HCT116 (cell line): ENCODE results near the gene BABAM2. TPM values are rescaled to one million over a fixed set of nuclear protein-coding genes. Genes with fewer than 3 reads are reported as not detected.

Experiments
- ATAC-seq: fragments of 200-7000 bp; cut with Tn5 transposase; 2 replicates; pipeline ENCODE4 v1.9.1; 2020; ENCODE audit warnings: mild to moderate bottlenecking, moderate library complexity
- BruUV-seq: library from RNA; stranded (reverse); fragments of 400-500 nt; replicated peaks from 2 replicates; lab custom pipeline; 2021; lab: Mats Ljungman, UMichigan
- CTCF ChIA-PET: fragments of 300-600 bp; sonication (Branson Sonifier 250); formaldehyde crosslinking; loops from one replicate; lab custom pipeline; 2021; ENCODE audit warnings: antibody characterized with exemption; lab: Charles Lee
- POLR2A ChIA-PET: fragments of 300-600, 350-600 bp; sonication (Branson Sonifier 250); formaldehyde crosslinking; loops from one replicate; lab custom pipeline; 2021; ENCODE audit warnings: antibody characterized with exemption; lab: Charles Lee
- RAD21 ChIA-PET, 2 experiments: fragments of 300-600 bp; sonication (Branson Sonifier 250); formaldehyde crosslinking; loops; one replicate each; lab custom pipeline; 2023; ENCODE audit warnings: low total read pairs in 2 of 2; ENCODE audit not compliant: uncharacterized antibody in 2 of 2, unreplicated experiment in 2 of 2, low non-redundant PET in 1 of 2; lab: Charles Lee
- DNase-seq: peaks from one replicate; pipeline ENCODE4 v3.0.0-alpha.2; 2010; ENCODE audit warnings: low read depth, low spot score
- H2AFZ ChIP-seq: fragments of 200-600 bp; shearing (Covaris generic), sonication (generic); 2 replicates; pipeline ENCODE4 v1.6.1; 2017; ENCODE audit warnings: low read depth, mixed run types, mixed read lengths, antibody characterized with exemption, low read length; ENCODE audit not compliant: poor library complexity, severe bottlenecking
- H3K27ac ChIP-seq: 2 replicates; pipeline ENCODE4 v1.5.1; 2012; ENCODE audit warnings: low read depth, low read length
- H3K27me3 ChIP-seq: fragments of 200-600 bp; sonication (generic); 2 replicates; pipeline ENCODE4 v1.6.1; 2016; ENCODE audit warnings: mixed run types, low read length, mixed read lengths; ENCODE audit not compliant: insufficient read depth
- H3K36me3 ChIP-seq, 2 experiments: fragments of 200-500 bp in 1 of 2; fragments of 200-600 bp in 1 of 2; sonication (Bioruptor generic) in 1 of 2; sonication (generic) in 1 of 2; 2 replicates each; pipeline versions ENCODE4 v1.5.1 to v1.6.1; 2014 to 2016; ENCODE audit warnings: low read length in 2 of 2, inconsistent platforms in 1 of 2, mixed read lengths in 1 of 2, mixed run types in 1 of 2; ENCODE audit not compliant: insufficient read depth in 2 of 2, control insufficient read depth in 1 of 2
- H3K4me1 ChIP-seq, 2 experiments: fragments of 200-600 bp in 1 of 2; sonication (generic) in 1 of 2; 2 replicates each; pipeline versions ENCODE4 v1.5.1 to v1.6.1; 2012 to 2017; ENCODE audit warnings: low read length in 2 of 2, inconsistent platforms in 1 of 2, mild to moderate bottlenecking in 1 of 2, mixed read lengths in 1 of 2, mixed run types in 1 of 2, moderate library complexity in 1 of 2; ENCODE audit not compliant: insufficient read depth in 2 of 2, control insufficient read depth in 1 of 2
- H3K4me2 ChIP-seq: fragments of 200-600 bp; sonication (generic); 2 replicates; pipeline ENCODE4 v1.6.1; 2017; ENCODE audit warnings: mixed run types, low read length, mixed read lengths
- H3K4me3 ChIP-seq, 2 experiments: fragments of 200-600 bp in 1 of 2; sonication (generic) in 1 of 2; replicated peaks in 1 of 2; 2 replicates each; pipeline ENCODE4 v1.5.1; 2011 to 2016; ENCODE audit warnings: low read length in 2 of 2, control low read depth in 1 of 2, low read depth in 1 of 2, mild to moderate bottlenecking in 1 of 2, mixed read lengths in 1 of 2, mixed run types in 1 of 2
- H3K79me2 ChIP-seq: fragments of 200-600 bp; sonication (generic); 2 replicates; pipeline ENCODE4 v1.6.1; 2017; ENCODE audit warnings: mild to moderate bottlenecking, mixed run types, low read length, moderate library complexity, mixed read lengths; ENCODE audit not compliant: insufficient read depth
- H3K9ac ChIP-seq: fragments of 200-600 bp; sonication (generic); 2 replicates; pipeline ENCODE4 v1.6.1; 2016; ENCODE audit warnings: low read length, mixed read lengths
- H3K9me2 ChIP-seq: fragments of 200-600 bp; sonication (generic), shearing (Covaris generic); 2 replicates; pipeline ENCODE4 v1.6.1; 2017; ENCODE audit warnings: mixed run types, mild to moderate bottlenecking, moderate library complexity; ENCODE audit not compliant: insufficient read depth
- H3K9me3 ChIP-seq, 2 experiments: fragments of 200-500 bp in 1 of 2; fragments of 200-600 bp in 1 of 2; sonication (Bioruptor generic) in 1 of 2; sonication (generic) in 1 of 2; 2 replicates each; pipeline ENCODE4 v1.6.1; 2014 to 2017; ENCODE audit warnings: low read length in 2 of 2, mixed read lengths in 2 of 2, inconsistent platforms in 1 of 2, low read depth in 1 of 2, mild to moderate bottlenecking in 1 of 2, mixed run types in 1 of 2, moderate library complexity in 1 of 2; ENCODE audit not compliant: control insufficient read depth in 1 of 2, insufficient read depth in 1 of 2
- H4K20me1 ChIP-seq: fragments of 200-600 bp; sonication (generic), shearing (Covaris generic); 2 replicates; pipeline ENCODE4 v1.6.1; 2017; ENCODE audit warnings: mixed run types, mild to moderate bottlenecking, moderate library complexity; ENCODE audit not compliant: insufficient read depth
- CBX3 ChIP-seq: IDR thresholded peaks from 2 replicates; pipeline ENCODE4 v1.6.1; 2012; ENCODE audit warnings: low read depth
- EGR1 ChIP-seq: IDR thresholded peaks from 2 replicates; pipeline ENCODE4 v1.6.1; 2012; ENCODE audit warnings: low read depth
- ELF1 ChIP-seq: IDR thresholded peaks from 2 replicates; pipeline ENCODE4 v1.6.1; 2012; ENCODE audit warnings: low read depth, borderline replicate concordance
- EZH2 ChIP-seq: fragments of 200-600 bp; sonication (generic); IDR thresholded peaks from 2 replicates; pipeline ENCODE4 v1.6.1; 2017; ENCODE audit warnings: antibody characterized with exemption, mixed run types
- EZH2phosphoT487 ChIP-seq: fragments of 200-600 bp; IDR thresholded peaks from 2 replicates; pipeline ENCODE4 v1.6.1; 2018; ENCODE audit warnings: antibody characterized with exemption, borderline replicate concordance
- FOSL1 ChIP-seq: IDR thresholded peaks from 2 replicates; pipeline ENCODE4 v1.6.1; 2012; ENCODE audit warnings: low read depth
- JUND ChIP-seq: IDR thresholded peaks from 2 replicates; pipeline ENCODE4 v1.6.1; 2012
- POLR2A ChIP-seq: IDR thresholded peaks from 2 replicates; pipeline ENCODE4 v1.7.0; 2011; ENCODE audit warnings: borderline replicate concordance; ENCODE audit not compliant: insufficient read depth, insufficient read length; ENCODE audit errors: extremely low read depth
- POLR2AphosphoS5 ChIP-seq: IDR thresholded peaks from 2 replicates; pipeline ENCODE4 v1.6.1; 2011; ENCODE audit warnings: mild to moderate bottlenecking, low read depth, low read length, moderate library complexity
- RAD21 ChIP-seq: IDR thresholded peaks from 2 replicates; pipeline ENCODE4 v1.6.1; 2012; ENCODE audit warnings: low read depth, mild to moderate bottlenecking
- SP1 ChIP-seq: IDR thresholded peaks from 2 replicates; pipeline ENCODE4 v1.6.1; 2012; ENCODE audit warnings: low read depth
- TCF7L2 ChIP-seq: IDR thresholded peaks from 2 replicates; pipeline ENCODE4 v1.7.0; 2011; ENCODE audit warnings: borderline replicate concordance, inconsistent platforms; ENCODE audit not compliant: insufficient read depth, insufficient read length; ENCODE audit errors: extremely low read depth
- YY1 ChIP-seq: IDR thresholded peaks from 2 replicates; pipeline ENCODE4 v1.6.1; 2011; ENCODE audit warnings: low read length, low read depth, moderate library complexity, mild to moderate bottlenecking; ENCODE audit not compliant: insufficient replicate concordance; ENCODE audit errors: extremely low read depth
- ZFX ChIP-seq: fragments of 450-650 bp; IDR thresholded peaks from 2 replicates; pipeline ENCODE4 v1.6.1; 2017
- ZNF274 ChIP-seq: fragments of 200-500 bp; sonication (Bioruptor generic); IDR thresholded peaks from 2 replicates; pipeline ENCODE4 v1.6.1; 2014; ENCODE audit warnings: mild to moderate bottlenecking, low read depth, low read length, inconsistent platforms
- intact Hi-C: fragments of 100-400 bp; cut with micrococcal nuclease; formaldehyde crosslinking; loops from 2 replicates; pipeline ENCODE4 v1.10.0; 2022
- total RNA-seq: library from RNA; stranded (reverse); gene quantifications from one replicate; pipeline ENCODE4 v1.2.1, GENCODE V29; 2021; ENCODE audit not compliant: unreplicated experiment
- TF ChIP-seq, protein P1 (sequence below), 3 experiments: fragments of 200-600 bp in 1 of 3; sonication (generic) in 1 of 3; IDR thresholded peaks in 2 of 3; conservative IDR thresholded peaks in 1 of 3; 2 replicates each; pipeline ENCODE4 v1.5.1; 2012 to 2017; ENCODE audit warnings: low read depth in 2 of 3, low read length in 2 of 3, antibody characterized with exemption in 1 of 3, borderline replicate concordance in 1 of 3, control low read depth in 1 of 3, mild to moderate bottlenecking in 1 of 3, mixed read lengths in 1 of 3, mixed run types in 1 of 3, moderate library complexity in 1 of 3; ENCODE audit not compliant: insufficient read depth in 1 of 3
- TF ChIP-seq, protein P2 (sequence below): IDR thresholded peaks from 2 replicates; pipeline ENCODE4 v1.6.1; 2012

BABAM2 gene
- total RNA-seq, 1 experiment from 2014 or later: 23.8 TPM

DNA sequence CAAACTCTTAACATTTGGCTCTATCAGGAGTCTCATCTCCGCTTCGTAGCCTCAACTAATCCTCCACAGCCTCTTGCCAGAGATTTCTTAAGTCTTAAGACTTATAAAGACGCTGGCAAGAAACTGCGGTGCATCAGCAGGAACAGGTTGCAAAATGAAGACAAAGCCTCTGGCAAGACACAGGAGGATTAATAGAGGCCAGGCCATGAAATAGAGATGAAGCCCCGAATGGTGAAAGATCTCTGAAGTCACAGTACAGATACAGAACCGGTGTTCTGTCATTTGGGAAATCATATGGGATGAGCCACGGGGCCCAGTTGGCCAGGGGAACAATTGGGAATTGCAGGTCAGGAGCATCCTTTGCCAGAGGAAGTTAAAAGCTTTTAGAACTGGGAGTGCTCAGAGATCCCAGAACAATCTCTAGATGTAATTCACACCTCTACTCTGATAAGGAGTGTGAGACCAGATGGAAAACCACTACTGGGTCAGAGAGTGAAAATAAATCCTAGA lies 311.2 kb downstream of the BABAM2 start (continued):
- TF ChIP-seq YY1: no peak

DNA sequence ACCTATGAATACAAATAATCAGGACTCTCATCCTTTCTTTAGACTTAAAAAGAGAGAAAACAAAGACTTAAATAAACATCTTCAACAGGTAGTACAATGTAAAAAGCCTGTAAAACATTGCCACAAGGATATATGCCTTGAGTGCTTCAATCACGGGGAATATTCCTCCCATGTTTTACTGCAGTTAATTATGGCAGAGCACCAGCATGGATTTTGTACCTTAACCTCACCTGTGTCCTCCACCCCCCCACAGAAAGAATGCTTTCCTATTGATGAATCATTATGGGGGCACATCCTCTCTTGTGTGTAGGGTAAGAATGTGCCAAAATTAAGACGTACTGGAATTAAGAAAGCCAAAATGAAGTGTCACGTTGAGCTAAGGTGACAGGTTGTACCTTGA lies 312.2 kb downstream of the BABAM2 start:
- CTCF ChIA-PET: no interaction called here
- DNase-seq: no peak
- H3K79me2 ChIP-seq: no peaks in the 10 kb centered on the region
- no peak overlapping the region for H3K27ac ChIP-seq
- no peak overlapping the region for H3K4me3 ChIP-seq
- no peak for TF ChIP-seq EZH2phosphoT487
- TF ChIP-seq TCF7L2: no peak
- TF ChIP-seq SP1: no peak
- no peak for TF ChIP-seq CBX3
- TF ChIP-seq, protein P1, sequence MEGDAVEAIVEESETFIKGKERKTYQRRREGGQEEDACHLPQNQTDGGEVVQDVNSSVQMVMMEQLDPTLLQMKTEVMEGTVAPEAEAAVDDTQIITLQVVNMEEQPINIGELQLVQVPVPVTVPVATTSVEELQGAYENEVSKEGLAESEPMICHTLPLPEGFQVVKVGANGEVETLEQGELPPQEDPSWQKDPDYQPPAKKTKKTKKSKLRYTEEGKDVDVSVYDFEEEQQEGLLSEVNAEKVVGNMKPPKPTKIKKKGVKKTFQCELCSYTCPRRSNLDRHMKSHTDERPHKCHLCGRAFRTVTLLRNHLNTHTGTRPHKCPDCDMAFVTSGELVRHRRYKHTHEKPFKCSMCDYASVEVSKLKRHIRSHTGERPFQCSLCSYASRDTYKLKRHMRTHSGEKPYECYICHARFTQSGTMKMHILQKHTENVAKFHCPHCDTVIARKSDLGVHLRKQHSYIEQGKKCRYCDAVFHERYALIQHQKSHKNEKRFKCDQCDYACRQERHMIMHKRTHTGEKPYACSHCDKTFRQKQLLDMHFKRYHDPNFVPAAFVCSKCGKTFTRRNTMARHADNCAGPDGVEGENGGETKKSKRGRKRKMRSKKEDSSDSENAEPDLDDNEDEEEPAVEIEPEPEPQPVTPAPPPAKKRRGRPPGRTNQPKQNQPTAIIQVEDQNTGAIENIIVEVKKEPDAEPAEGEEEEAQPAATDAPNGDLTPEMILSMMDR (IDR thresholded peaks at IDR 0.05 in 2 of 3, conservative IDR thresholded peaks at IDR 0.05 in 1 of 3; ENCODE audit: borderline replicate concordance in 1 of 3, insufficient read depth in 1 of 3, low read depth in 2 of 3, low read length in 2 of 3): no peak
- no peak for TF ChIP-seq ELF1
- TF ChIP-seq EGR1: no peak
- no peak for TF ChIP-seq ZFX
- no peak for TF ChIP-seq FOSL1
- TF ChIP-seq RAD21: no peak
- TF ChIP-seq EZH2: no peak
- TF ChIP-seq JUND: no peak
- TF ChIP-seq, protein P2, sequence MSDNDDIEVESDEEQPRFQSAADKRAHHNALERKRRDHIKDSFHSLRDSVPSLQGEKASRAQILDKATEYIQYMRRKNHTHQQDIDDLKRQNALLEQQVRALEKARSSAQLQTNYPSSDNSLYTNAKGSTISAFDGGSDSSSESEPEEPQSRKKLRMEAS: no peak
- no peak for TF ChIP-seq ZNF274
- TF ChIP-seq POLR2AphosphoS5: no peak
- TF ChIP-seq POLR2A: no peak
- TF ChIP-seq YY1: no peak
- H4K20me1 ChIP-seq: no peaks in the 10 kb centered on the region
- H2AFZ ChIP-seq: no peak overlapping the region
- RAD21 ChIA-PET: no interaction called here
- no peak overlapping the region for H3K9ac ChIP-seq
- ATAC-seq: no peak
- POLR2A ChIA-PET: no interaction called here
- H3K9me2 ChIP-seq: no peaks in the 10 kb centered on the region
- no peaks in the 10 kb centered on the region for H3K27me3 ChIP-seq
- no peaks in the 10 kb centered on the region for H3K36me3 ChIP-seq
- no TSS peak for BruUV-seq
- H3K9me3 ChIP-seq: no peaks in the 10 kb centered on the region
- no peak overlapping the region for H3K4me2 ChIP-seq
- H3K4me1 ChIP-seq: no peaks in the 10 kb centered on the region
- intact Hi-C loops: no loop called here
